ENCODE data around the gene MORN3.

Gene MORN3

GRCh38 chr12:121600702-121601336 is 68.6 kb downstream of the MORN3 start:
- DNase-seq: no peak
